ENCODE measurements around the gene LDLRAP1. TPM values are rescaled to one million over a fixed set of nuclear protein-coding genes. Genes with fewer than 3 reads are reported as not detected.

The LDLRAP1 gene
- total RNA-seq, 1 experiment from 2014 or later = 16.3 TPM

- no peaks in the 10 kb centered on the region for H3K27me3 Mint-ChIP-seq (ENCODE audit: low read depth)
- ChIA-PET CTCF (interaction anchor here (0.5 to 2.5 kb wide), 17 partner anchors 11 to 253 kb away, joined by 3 to 10 read pairs (median 3); partner anchors contain the start of genes LDLRAP1 and MTFR1L), POLR2A (no interaction called here)
- DNase-seq (ENCODE audit: low spot score) (peak; percentile 32), ATAC-seq (peak; percentile 23; the same call in 1 of the 2 replicates)
- H3K36me3 Mint-ChIP-seq = 0 out of 2 replicates have a peak, but pooled peaks cover 5% of the 10 kb centered on the region
- H3K27ac Mint-ChIP-seq = peak overlapping the region; percentile 76; the same call in 1 of the 2 replicates
- no peak overlapping the region for H3K4me3 Mint-ChIP-seq
- H3K4me1 Mint-ChIP-seq = peaks cover 48% of the 10 kb centered on the region
- no peaks in the 10 kb centered on the region for H3K9me3 Mint-ChIP-seq
- TF ChIP-seq ZNF423 (CRISPR knock-in tag; IDR thresholded peaks at IDR 0.05) (no peak), KAT7 (CRISPR knock-in tag; IDR thresholded peaks at IDR 0.05; ENCODE audit: borderline replicate concordance) (no peak), CREB1 (CRISPR knock-in tag; IDR thresholded peaks at IDR 0.05) (no peak), ZMAT4 (CRISPR knock-in tag; IDR thresholded peaks at IDR 0.05) (no peak), CREM (CRISPR knock-in tag; IDR thresholded peaks at IDR 0.05) (no peak), PRDM15 (CRISPR knock-in tag; IDR thresholded peaks at IDR 0.05) (no peak), FOXP4 (CRISPR knock-in tag; IDR thresholded peaks at IDR 0.05) (no peak), NR1H2 (CRISPR knock-in tag; IDR thresholded peaks at IDR 0.05) (no peak), RELA (CRISPR knock-in tag; IDR thresholded peaks at IDR 0.05; ENCODE audit: borderline replicate concordance) (no peak)
These were observed 23.4 kb downstream of the LDLRAP1 start for GRCh38 chr1:25566730-25567341.

- H3K36me3 Mint-ChIP-seq = 0 out of 2 replicates have a peak, but pooled peaks cover 5% of the 10 kb centered on the region
- no peak for DNase-seq (ENCODE audit: low spot score)
- CTCF ChIA-PET = interaction anchor here (0.5 to 2.5 kb wide), 7 partner anchors 12 to 175 kb away, joined by 3 to 10 read pairs (median 3); no protein-coding TSS in a partner anchor
- POLR2A ChIA-PET = no interaction called here
- H3K27ac Mint-ChIP-seq = peak overlapping the region; percentile 96
- peaks cover 53% of the 10 kb centered on the region for H3K4me1 Mint-ChIP-seq
- no peaks in the 10 kb centered on the region for H3K27me3 Mint-ChIP-seq (ENCODE audit: low read depth)
- H3K4me3 Mint-ChIP-seq = no peak overlapping the region
- no peak for ATAC-seq
- TF ChIP-seq E2F1 (CRISPR knock-in tag; IDR thresholded peaks at IDR 0.05) = no peak
- no peak for TF ChIP-seq HMGXB4 (CRISPR knock-in tag; IDR thresholded peaks at IDR 0.05)
- TF ChIP-seq MAX (CRISPR knock-in tag; IDR thresholded peaks at IDR 0.05) = no peak
- no peak for TF ChIP-seq SP1 (CRISPR knock-in tag; conservative IDR thresholded peaks at IDR 0.05)
- TF ChIP-seq ATF2 (CRISPR knock-in tag; IDR thresholded peaks at IDR 0.05; ENCODE audit: borderline replicate concordance, low read depth) = no peak
- no peak for TF ChIP-seq CREB1 (CRISPR knock-in tag; IDR thresholded peaks at IDR 0.05)
- no peak for TF ChIP-seq ZNF425 (CRISPR knock-in tag; conservative IDR thresholded peaks at IDR 0.05)
- TF ChIP-seq TEAD1 (CRISPR knock-in tag; IDR thresholded peaks at IDR 0.05) = no peak
- no peaks in the 10 kb centered on the region for H3K9me3 Mint-ChIP-seq
These were observed 24.3 kb downstream of the LDLRAP1 start for GRCh38 chr1:25567710-25568089.

Data from WTC11 (cell line).